ENCODE measurements around the gene PCDHGA1.
A peak's percentile ranks its signal among the peaks of the same experiment; 100 is the strongest.

PCDHGA1 gene

GRCh38 chr5:141512390-141512910, 182.1 kb downstream of the PCDHGA1 start:
- POLR2A ChIA-PET: no interaction called here
- 1% methylated on average over 13 of the region's 28 CpGs for WGBS (ENCODE audit: insufficient coverage)
- H3K4me3 ChIP-seq (ENCODE audit: control insufficient read depth in 1 of 7, extremely low read depth in 1 of 7, insufficient read depth in 4 of 7, low read depth in 2 of 7, low read length in 6 of 7): peak overlapping the region in 6 of 7 experiments; percentile 51 to 93 (median 70)
- peaks cover 2 to 38% (median 12%) of the 10 kb centered on the region in 4 experiments for H3K36me3 ChIP-seq (ENCODE audit: control insufficient read depth in 4 of 4, insufficient read depth in 4 of 4, low read length in 3 of 4)
- no peak overlapping the region for H3K27ac ChIP-seq (ENCODE audit: insufficient read depth in 1 of 2, low read depth in 1 of 2, low read length in 2 of 2, poor library complexity in 1 of 2, severe bottlenecking in 2 of 2)
- H3K27me3 ChIP-seq (replicated peaks in 2 of 5; ENCODE audit: control insufficient read depth in 4 of 5, insufficient read depth in 5 of 5, low read length in 4 of 5): no peaks in the 10 kb centered on the region
- CTCF ChIA-PET: interaction anchor here (0.6 to 13.7 kb wide), 21 partner anchors 11 to 117 kb away, joined by 3 to 178 read pairs (median 4); partner anchors contain the start of genes PCDHGA10, PCDHGA11, PCDHGA12 and PCDHGB6
- H3K9me3 ChIP-seq (ENCODE audit: control extremely low read depth in 1 of 5, control insufficient read depth in 4 of 5, insufficient read depth in 2 of 5, low read depth in 1 of 5, low read length in 4 of 5): no peaks in the 10 kb centered on the region
- DNase-seq: peak; percentile 81 to 83 (median 82)
- peaks cover 18 to 47% (median 44%) of the 10 kb centered on the region in 4 experiments for H3K4me1 ChIP-seq (ENCODE audit: control extremely low read depth in 1 of 4, control insufficient read depth in 4 of 4, insufficient read depth in 4 of 4, low read length in 3 of 4)

- ChIA-PET CTCF (interaction anchor here (0.6 to 13.7 kb wide), 23 partner anchors 12 to 798 kb away, joined by 3 to 178 read pairs (median 4); partner anchors contain the start of genes PCDHGA10, PCDHGA11, PCDHGA12 and PCDHGB3), POLR2A (interaction anchor here (0.6 kb wide), 1 partner anchor 82 kb away, joined by 3 read pairs; no protein-coding TSS in a partner anchor)
- peak in 2 of 3 donors; percentile 62 to 80 for DNase-seq
- Histone ChIP-seq H3K27me3 (replicated peaks in 2 of 5; ENCODE audit: control insufficient read depth in 4 of 5, insufficient read depth in 5 of 5, low read length in 4 of 5) (no peaks in the 10 kb centered on the region), H3K4me3 (ENCODE audit: control insufficient read depth in 1 of 7, extremely low read depth in 1 of 7, insufficient read depth in 4 of 7, low read depth in 2 of 7, low read length in 6 of 7) (peak overlapping the region in 6 of 7 experiments; percentile 51 to 93 (median 70)), H3K27ac (ENCODE audit: insufficient read depth in 1 of 2, low read depth in 1 of 2, low read length in 2 of 2, poor library complexity in 1 of 2, severe bottlenecking in 2 of 2) (no peak overlapping the region), H3K36me3 (ENCODE audit: control insufficient read depth in 4 of 4, insufficient read depth in 4 of 4, low read length in 3 of 4) (peaks cover 8 to 44% (median 17%) of the 10 kb centered on the region in 4 experiments), H3K9me3 (ENCODE audit: control extremely low read depth in 1 of 5, control insufficient read depth in 4 of 5, insufficient read depth in 2 of 5, low read depth in 1 of 5, low read length in 4 of 5) (no peaks in the 10 kb centered on the region), H3K4me1 (ENCODE audit: control extremely low read depth in 1 of 4, control insufficient read depth in 4 of 4, insufficient read depth in 4 of 4, low read length in 3 of 4) (peaks cover 18 to 47% (median 44%) of the 10 kb centered on the region in 4 experiments)
- 2% methylated on average over 25 of the region's 43 CpGs for WGBS (ENCODE audit: insufficient coverage)
Measured at GRCh38 chr5:141512911-141513626, 182.8 kb downstream of the PCDHGA1 start.

- ChIA-PET POLR2A (interaction anchor here (0.6 kb wide), 1 partner anchor 82 kb away, joined by 3 read pairs; no protein-coding TSS in a partner anchor), CTCF (interaction anchor here (0.7 to 13.7 kb wide), 16 partner anchors 11 to 799 kb away, joined by 3 to 178 read pairs (median 8); partner anchors contain the start of genes PCDHGA10, PCDHGA11, PCDHGA12 and PCDHGB3)
- WGBS (ENCODE audit: insufficient coverage): 23% methylated on average over 27 of the region's 29 CpGs
- Histone ChIP-seq H3K4me1 (ENCODE audit: control extremely low read depth in 1 of 4, control insufficient read depth in 4 of 4, insufficient read depth in 4 of 4, low read length in 3 of 4) (peaks cover 18 to 46% (median 43%) of the 10 kb centered on the region in 4 experiments), H3K9me3 (ENCODE audit: control extremely low read depth in 1 of 5, control insufficient read depth in 4 of 5, insufficient read depth in 2 of 5, low read depth in 1 of 5, low read length in 4 of 5) (no peaks in the 10 kb centered on the region), H3K36me3 (ENCODE audit: control insufficient read depth in 4 of 4, insufficient read depth in 4 of 4, low read length in 3 of 4) (peaks cover 10 to 50% (median 23%) of the 10 kb centered on the region in 4 experiments), H3K27me3 (replicated peaks in 2 of 5; ENCODE audit: control insufficient read depth in 4 of 5, insufficient read depth in 5 of 5, low read length in 4 of 5) (no peaks in the 10 kb centered on the region), H3K4me3 (ENCODE audit: control insufficient read depth in 1 of 7, extremely low read depth in 1 of 7, insufficient read depth in 4 of 7, low read depth in 2 of 7, low read length in 6 of 7) (peak overlapping the region in 6 of 7 experiments; percentile 51 to 93 (median 70)), H3K27ac (ENCODE audit: insufficient read depth in 1 of 2, low read depth in 1 of 2, low read length in 2 of 2, poor library complexity in 1 of 2, severe bottlenecking in 2 of 2) (no peak overlapping the region)
- DNase-seq: peak; percentile 67 to 92 (median 77)
Measured at GRCh38 chr5:141513627-141514329, 183.5 kb downstream of the PCDHGA1 start.

- no peak for DNase-seq
- ChIA-PET POLR2A (no interaction called here), CTCF (interaction anchor here (0.9 to 13.7 kb wide), 18 partner anchors 9 to 144 kb away, joined by 3 to 178 read pairs (median 8); partner anchors contain the start of genes PCDHGA10, PCDHGA11, PCDHGA12 and PCDHGB3)
- Histone ChIP-seq H3K27me3 (replicated peaks in 2 of 5; ENCODE audit: control insufficient read depth in 4 of 5, insufficient read depth in 5 of 5, low read length in 4 of 5) (no peaks in the 10 kb centered on the region), H3K4me1 (ENCODE audit: control extremely low read depth in 1 of 4, control insufficient read depth in 4 of 4, insufficient read depth in 4 of 4, low read length in 3 of 4) (peaks cover 18 to 46% (median 37%) of the 10 kb centered on the region in 4 experiments), H3K27ac (ENCODE audit: insufficient read depth in 1 of 2, low read depth in 1 of 2, low read length in 2 of 2, poor library complexity in 1 of 2, severe bottlenecking in 2 of 2) (no peak overlapping the region), H3K36me3 (ENCODE audit: control insufficient read depth in 4 of 4, insufficient read depth in 4 of 4, low read length in 3 of 4) (peaks cover 12 to 57% (median 30%) of the 10 kb centered on the region in 4 experiments), H3K9me3 (ENCODE audit: control extremely low read depth in 1 of 5, control insufficient read depth in 4 of 5, insufficient read depth in 2 of 5, low read depth in 1 of 5, low read length in 4 of 5) (no peaks in the 10 kb centered on the region), H3K4me3 (ENCODE audit: control insufficient read depth in 1 of 7, extremely low read depth in 1 of 7, insufficient read depth in 4 of 7, low read depth in 2 of 7, low read length in 6 of 7) (peak overlapping the region in 3 of 7 experiments; percentile 8 to 93 (median 74))
- 95% methylated on average over 5 of the region's 6 CpGs for whole genome bisulfite sequencing (ENCODE audit: insufficient coverage)
Measured at GRCh38 chr5:141514330-141515133, 184.2 kb downstream of the PCDHGA1 start.

GRCh38 chr5:141515141-141515540, 184.8 kb downstream of the PCDHGA1 start:
- Histone ChIP-seq H3K36me3 (ENCODE audit: control insufficient read depth in 4 of 4, insufficient read depth in 4 of 4, low read length in 3 of 4) (peaks cover 14 to 63% (median 34%) of the 10 kb centered on the region in 4 experiments), H3K27ac (ENCODE audit: insufficient read depth in 1 of 2, low read depth in 1 of 2, low read length in 2 of 2, poor library complexity in 1 of 2, severe bottlenecking in 2 of 2) (no peak overlapping the region), H3K4me3 (ENCODE audit: control insufficient read depth in 1 of 7, extremely low read depth in 1 of 7, insufficient read depth in 4 of 7, low read depth in 2 of 7, low read length in 6 of 7) (no peak overlapping the region), H3K9me3 (ENCODE audit: control extremely low read depth in 1 of 5, control insufficient read depth in 4 of 5, insufficient read depth in 2 of 5, low read depth in 1 of 5, low read length in 4 of 5) (no peaks in the 10 kb centered on the region), H3K4me1 (ENCODE audit: control extremely low read depth in 1 of 4, control insufficient read depth in 4 of 4, insufficient read depth in 4 of 4, low read length in 3 of 4) (peaks cover 21 to 46% (median 37%) of the 10 kb centered on the region in 4 experiments), H3K27me3 (replicated peaks in 2 of 5; ENCODE audit: control insufficient read depth in 4 of 5, insufficient read depth in 5 of 5, low read length in 4 of 5) (no peaks in the 10 kb centered on the region)
- ChIA-PET CTCF (interaction anchor here (0.7 to 13.7 kb wide), 14 partner anchors 10 to 117 kb away, joined by 3 to 178 read pairs (median 6); partner anchors contain the start of genes PCDHGA10, PCDHGA11, PCDHGA12 and PCDHGB5), POLR2A (no interaction called here)
- no peak for DNase-seq
- WGBS (ENCODE audit: insufficient coverage): 94% methylated on average over 3 of the region's 3 CpGs

Data from common myeloid progenitor, CD34-positive (primary cell).